ENCODE results near the gene DNAH2.

The DNAH2 gene

DNA sequence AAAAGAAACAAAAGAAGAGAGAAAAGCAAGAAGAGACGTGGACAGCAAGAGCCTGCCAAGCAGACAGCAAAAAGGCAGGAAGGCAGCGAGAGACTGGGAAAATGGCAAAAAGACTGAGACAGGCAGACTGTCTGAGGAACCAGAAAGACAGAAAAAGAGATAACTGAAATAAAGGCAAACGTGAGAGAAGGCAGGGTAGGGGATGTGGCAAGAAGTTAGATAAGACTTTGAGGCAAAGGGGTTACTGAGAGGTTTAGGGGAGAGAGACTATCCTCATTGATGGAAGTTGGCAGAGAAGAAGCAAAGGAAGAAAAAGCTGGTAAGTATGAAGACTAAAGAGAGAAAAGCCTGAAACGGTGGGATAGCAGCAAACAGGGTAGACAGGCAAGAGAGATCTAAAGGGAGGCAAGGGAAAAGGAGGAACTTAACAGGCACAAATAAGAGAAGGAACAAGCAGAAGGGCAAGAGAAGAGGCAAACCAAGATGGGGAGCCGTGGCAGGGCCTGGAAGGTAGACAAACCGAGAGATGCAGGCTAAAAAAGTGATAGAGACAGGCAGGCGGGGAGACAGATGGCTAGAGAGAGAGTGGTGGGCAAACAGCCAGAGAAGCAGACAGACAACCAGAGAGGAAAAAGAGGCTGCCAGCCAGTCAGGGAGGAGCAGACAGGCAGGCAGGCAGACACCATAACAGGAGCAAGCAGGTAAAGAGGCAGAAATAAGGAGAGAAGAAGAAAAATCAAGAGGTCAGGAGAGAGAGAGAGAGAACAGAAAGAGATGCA lies 163.9 kb downstream of the DNAH2 start:
- no peak for DNase-seq

- DNase-seq = no peak
Measured at GRCh38 chr17:7882068-7882467, 164.5 kb downstream of the DNAH2 start.

GRCh38 chr17:7882629-7883028 lies 165.1 kb downstream of the DNAH2 start:
- DNase-seq = no peak
